Measurements from ENCODE around the gene LSM7.
A peak's percentile ranks its signal among the peaks of the same experiment; 100 is the strongest.

The LSM7 gene

GRCh38 chr19:2278459-2279158 lies 49.8 kb downstream of the LSM7 start:
- DNase-seq, result no peak
- in situ Hi-C loops (cut with HindIII; ENCODE audit: low pct_ligation_motif_present, low sequenced_read_pairs), result no loop called here
- Histone ChIP-seq H3K4me3 (ENCODE audit: low read depth, low read length) (no peak overlapping the region), H3K36me3 (replicated peaks) (peaks cover 12% of the 10 kb centered on the region), H3K27ac (no peak overlapping the region), H3K27me3 (replicated peaks) (no peaks in the 10 kb centered on the region)
- no peak for TF ChIP-seq CTCF (IDR thresholded peaks at IDR 0.05; ENCODE audit: low read depth, low read length, missing control alignments)

GRCh38 chr19:2277138-2277537 lies 51.2 kb downstream of the LSM7 start:
- Histone ChIP-seq H3K27ac (no peak overlapping the region), H3K4me3 (ENCODE audit: low read depth, low read length) (no peak overlapping the region), H3K27me3 (replicated peaks) (no peaks in the 10 kb centered on the region), H3K36me3 (replicated peaks) (peaks cover 24% of the 10 kb centered on the region)
- in situ Hi-C loops (cut with HindIII; ENCODE audit: low pct_ligation_motif_present, low sequenced_read_pairs), result no loop called here
- DNase-seq, result no peak
- TF ChIP-seq CTCF (IDR thresholded peaks at IDR 0.05; ENCODE audit: low read depth, low read length, missing control alignments), result no peak

- in situ Hi-C loops (cut with HindIII; ENCODE audit: low pct_ligation_motif_present, low sequenced_read_pairs), result no loop called here
- Histone ChIP-seq H3K36me3 (replicated peaks) (peaks cover 30% of the 10 kb centered on the region), H3K27me3 (replicated peaks) (no peaks in the 10 kb centered on the region), H3K4me3 (ENCODE audit: low read depth, low read length) (no peak overlapping the region), H3K27ac (no peak overlapping the region)
- TF ChIP-seq CTCF (IDR thresholded peaks at IDR 0.05; ENCODE audit: low read depth, low read length, missing control alignments), result no peak
- no peak for DNase-seq
These were observed 51.9 kb downstream of the LSM7 start for GRCh38 chr19:2276429-2276986.

- Histone ChIP-seq H3K27ac (no peak overlapping the region), H3K27me3 (replicated peaks) (no peaks in the 10 kb centered on the region), H3K36me3 (replicated peaks) (peaks cover 34% of the 10 kb centered on the region), H3K4me3 (ENCODE audit: low read depth, low read length) (no peak overlapping the region)
- no peak for TF ChIP-seq CTCF (IDR thresholded peaks at IDR 0.05; ENCODE audit: low read depth, low read length, missing control alignments)
- no peak for DNase-seq
- in situ Hi-C loops (cut with HindIII; ENCODE audit: low pct_ligation_motif_present, low sequenced_read_pairs), result no loop called here
These were observed 52.6 kb downstream of the LSM7 start for GRCh38 chr19:2275588-2276428.

GRCh38 chr19:2274931-2275535 lies 53.4 kb downstream of the LSM7 start:
- H3K27ac ChIP-seq, result no peak overlapping the region

More at GRCh38 chr19:2274931-2275535, 53.4 kb downstream of the LSM7 start:
- TF ChIP-seq CTCF (IDR thresholded peaks at IDR 0.05; ENCODE audit: low read depth, low read length, missing control alignments), result peak; percentile 81
- in situ Hi-C loops (cut with HindIII; ENCODE audit: low pct_ligation_motif_present, low sequenced_read_pairs), result no loop called here
- Histone ChIP-seq H3K27me3 (replicated peaks) (no peaks in the 10 kb centered on the region), H3K36me3 (replicated peaks) (peaks cover 37% of the 10 kb centered on the region), H3K4me3 (ENCODE audit: low read depth, low read length) (no peak overlapping the region)
- DNase-seq, result peak; percentile 70
